GM12878 (cell line): Measurements from ENCODE around the gene HECTD4. TPM values are rescaled to one million over a fixed set of nuclear protein-coding genes. Genes with fewer than 3 reads are reported as not detected.

Experiments used
- ATF7 ChIP-seq: fragments of 450-650 bp; IDR thresholded peaks from 2 replicates; pipeline ENCODE4 v1.6.1; 2016; ENCODE audit warnings: low read depth, mild to moderate bottlenecking
- BMI1 ChIP-seq: fragments of 450-650 bp; IDR thresholded peaks from 2 replicates; pipeline ENCODE4 v1.6.1; 2016; ENCODE audit warnings: mild to moderate bottlenecking, moderate library complexity, borderline replicate concordance
- DPF2 ChIP-seq: fragments of 450-650 bp; IDR thresholded peaks from 2 replicates; pipeline ENCODE4 v1.6.1; 2017; ENCODE audit warnings: mild to moderate bottlenecking
- E4F1 ChIP-seq: fragments of 450-650 bp; IDR thresholded peaks from 2 replicates; pipeline ENCODE4 v1.6.1; 2018; ENCODE audit warnings: borderline replicate concordance, mild to moderate bottlenecking; ENCODE audit not compliant: partially characterized antibody
- IKZF2 ChIP-seq, 2 experiments: fragments of 450-650 bp; IDR thresholded peaks; 2 replicates each; pipeline ENCODE4 v1.6.1; 2017; ENCODE audit warnings: mild to moderate bottlenecking in 2 of 2, moderate library complexity in 2 of 2
- IRF3 ChIP-seq: fragments of 450-650 bp; IDR thresholded peaks from 2 replicates; pipeline ENCODE4 v1.6.1; 2014; ENCODE audit warnings: mild to moderate bottlenecking
- IRF4 ChIP-seq: IDR thresholded peaks from 2 replicates; pipeline ENCODE4 v1.6.1; 2011; ENCODE audit warnings: low read depth, low read length
- JUNB ChIP-seq: IDR thresholded peaks from 2 replicates; pipeline ENCODE4 v1.6.1; 2016; ENCODE audit warnings: antibody characterized with exemption, mild to moderate bottlenecking
- MAX ChIP-seq: IDR thresholded peaks from 2 replicates; pipeline ENCODE4 v1.6.1; 2012; ENCODE audit warnings: low read depth, low read length, improper control_type of control experiment
- MLLT1 ChIP-seq: fragments of 450-650 bp; IDR thresholded peaks from 2 replicates; pipeline ENCODE4 v1.6.1; 2016; ENCODE audit warnings: mild to moderate bottlenecking
- MTA3 ChIP-seq: IDR thresholded peaks from 2 replicates; pipeline ENCODE4 v1.6.1; 2012; ENCODE audit warnings: low read length, inconsistent platforms, borderline replicate concordance
- PBX3 ChIP-seq: IDR thresholded peaks from 2 replicates; pipeline ENCODE4 v1.6.1; 2011; ENCODE audit warnings: mild to moderate bottlenecking, low read depth, low read length, moderate library complexity; ENCODE audit not compliant: insufficient replicate concordance
- PKNOX1 ChIP-seq: fragments of 450-650 bp; IDR thresholded peaks from 2 replicates; pipeline ENCODE4 v1.6.1; 2016; ENCODE audit warnings: mild to moderate bottlenecking
- PML ChIP-seq: IDR thresholded peaks from 2 replicates; pipeline ENCODE4 v1.6.1; 2012; ENCODE audit warnings: low read length, inconsistent platforms
- POLR2A ChIP-seq: IDR thresholded peaks from 2 replicates; pipeline ENCODE4 v1.6.1; 2011; ENCODE audit warnings: low read depth, mild to moderate bottlenecking, low read length
- RB1 ChIP-seq: fragments of 450-650 bp; formaldehyde crosslinking; IDR thresholded peaks from 2 replicates; pipeline ENCODE4 v1.6.1; 2017; ENCODE audit warnings: mild to moderate bottlenecking, borderline replicate concordance
- RELA ChIP-seq: fragments of 450-650 bp; IDR thresholded peaks from 2 replicates; pipeline ENCODE4 v1.8.0; 2014; ENCODE audit warnings: borderline replicate concordance; ENCODE audit not compliant: partially characterized antibody
- SMAD5 ChIP-seq: IDR thresholded peaks from 2 replicates; pipeline ENCODE4 v1.6.1; 2016; ENCODE audit warnings: antibody characterized with exemption, low read depth
- SMARCA5 ChIP-seq: fragments of 450-650 bp; IDR thresholded peaks from 2 replicates; pipeline ENCODE4 v1.6.1; 2017; ENCODE audit warnings: mild to moderate bottlenecking
- SUPT20H ChIP-seq: IDR thresholded peaks from 2 replicates; pipeline ENCODE4 v1.6.1; 2011; ENCODE audit warnings: low read depth, mild to moderate bottlenecking, low read length, moderate library complexity, borderline replicate concordance; ENCODE audit not compliant: control insufficient read depth
- TCF12 ChIP-seq: IDR thresholded peaks from 2 replicates; pipeline ENCODE4 v1.6.1; 2011; ENCODE audit warnings: low read depth, mild to moderate bottlenecking, low read length
- USF1 ChIP-seq: IDR thresholded peaks from 2 replicates; pipeline ENCODE4 v1.6.1; 2011; ENCODE audit warnings: borderline replicate concordance, low read depth, mild to moderate bottlenecking, moderate library complexity, mixed read lengths, low read length; ENCODE audit not compliant: insufficient read depth; ENCODE audit errors: extremely low read length
- WRNIP1 ChIP-seq: IDR thresholded peaks from 2 replicates; pipeline ENCODE4 v1.6.1; 2011; ENCODE audit warnings: low read depth, low read length, improper control_type of control experiment, borderline replicate concordance
- ZBED1 ChIP-seq: IDR thresholded peaks from 2 replicates; pipeline ENCODE4 v1.6.1; 2016; ENCODE audit warnings: borderline replicate concordance
- ZNF217 ChIP-seq: fragments of 450-650 bp; IDR thresholded peaks from 2 replicates; pipeline ENCODE4 v1.6.1; 2017; ENCODE audit warnings: antibody characterized with exemption, mild to moderate bottlenecking
- polyA plus RNA-seq, 11 experiments: library from polyadenylated mRNA; depleted of rRNA in 4 of 11; unstranded in 6 of 11; stranded (reverse) in 5 of 11; fragments of >200 nt; fragmentation: Nextera tagmentation in 4 of 11; fragmentation: Illumina TruSeq in 1 of 11; extraction: Ambion mirVana in 4 of 11; extraction: Trizol in 1 of 11; gene quantifications; 1 replicate in 1 of 11; 2 replicates in 10 of 11; pipeline versions ENCODE4 v1.2.1 to v1.2.3, GENCODE V29; 2011 to 2016; ENCODE audit warnings: inconsistent platforms in 2 of 11, missing spikeins in 2 of 11, low read depth in 1 of 11
- total RNA-seq, 4 experiments: library from RNA; depleted of rRNA in 3 of 4; stranded (reverse); fragments of >200 nt in 3 of 4; fragmentation: Illumina TruSeq in 1 of 4; extraction: Trizol in 1 of 4; gene quantifications; 2 replicates each; pipeline versions ENCODE4 v1.2.1 to v1.2.3, GENCODE V29; 2013 to 2021

Gene HECTD4
- total and polyA plus RNA-seq, 10 of the 15 experiments (the other 5 are each of a cell fraction or from before 2014, with no cell fraction given), result 5.8 to 43.9 (median 17.9) TPM

- TF ChIP-seq MTA3, result no peak
- TF ChIP-seq IRF4, result peak; percentile 86; the same call in 1 of the 2 replicates
- TF ChIP-seq RB1, result no peak
- TF ChIP-seq ATF7, result peak; percentile 69; the same call in 1 of the 2 replicates
- no peak for TF ChIP-seq SUPT20H
- TF ChIP-seq IKZF2 (IDR thresholded peaks at IDR 0.05), result peak; percentile 50 to 60; a peak in 2 of 4 replicates
- peak; percentile 59 for TF ChIP-seq POLR2A
- TF ChIP-seq SMAD5, result no peak
- TF ChIP-seq MLLT1, result no peak
- TF ChIP-seq MAX, result no peak
- TF ChIP-seq RELA, result no peak
- TF ChIP-seq TCF12, result peak; percentile 58; the same call in 1 of the 2 replicates
- TF ChIP-seq WRNIP1, result no peak
- no peak for TF ChIP-seq USF1
- no peak for TF ChIP-seq PML
- no peak for TF ChIP-seq IRF3
- TF ChIP-seq BMI1, result no peak
- TF ChIP-seq E4F1, result no peak
- TF ChIP-seq PBX3, result no peak
- no peak for TF ChIP-seq PKNOX1
- TF ChIP-seq ZBED1, result no peak
- no peak for TF ChIP-seq ZNF217
- peak; percentile 62; the same call in 1 of the 2 replicates for TF ChIP-seq DPF2
- peak; percentile 89 for TF ChIP-seq JUNB
- no peak for TF ChIP-seq SMARCA5
These were observed 79.2 kb downstream of the HECTD4 start (continued) for GRCh38 chr12:112303004-112303403.
